Hematopoietic multipotent progenitor cell treated with erythropoietin and hydrocortisone succinate and interleukin-3 and kit ligand, for 15 days (in vitro differentiated cells): ENCODE data around the gene CNOT6.

Experiments used
- DNase-seq: peaks from one replicate; pipeline ENCODE4 v3.0.0-alpha.2; 2015; ENCODE audit warnings: low spot score

The CNOT6 gene

GRCh38 chr5:180580681-180581080, 86.5 kb downstream of the CNOT6 start:
- DNase-seq: no peak

GRCh38 chr5:180583738-180584137, 89.6 kb downstream of the CNOT6 start:
- no peak for DNase-seq

GRCh38 chr5:180586204-180586603, 92.0 kb downstream of the CNOT6 start:
- DNase-seq: no peak

- no peak for DNase-seq
Observed at GRCh38 chr5:180586870-180587269, 92.7 kb downstream of the CNOT6 start.

GRCh38 chr5:180589771-180590542, 95.8 kb downstream of the CNOT6 start:
- DNase-seq: no peak

- no peak for DNase-seq
Observed at GRCh38 chr5:180590543-180591310, 96.5 kb downstream of the CNOT6 start.

- DNase-seq: no peak
Observed at GRCh38 chr5:180591311-180591887, 97.2 kb downstream of the CNOT6 start, which contains the start of gene SCGB3A1. TSS of gene SCGB3A1 (minus strand) at chr5:180591499. CDS start at chr5:180591462, 37 bp downstream.

- DNase-seq: no peak
Observed at GRCh38 chr5:180592176-180592575, 98.0 kb downstream of the CNOT6 start.

GRCh38 chr5:180593446-180594206, 99.4 kb downstream of the CNOT6 start:
- DNase-seq: no peak

GRCh38 chr5:180594311-180595045, 100.3 kb downstream of the CNOT6 start:
- no peak for DNase-seq

GRCh38 chr5:180595046-180595379, 100.8 kb downstream of the CNOT6 start:
- DNase-seq: no peak

- no peak for DNase-seq
Observed at GRCh38 chr5:180595381-180596114, 101.4 kb downstream of the CNOT6 start.

- no peak for DNase-seq
Observed at GRCh38 chr5:180596115-180596667, 102.0 kb downstream of the CNOT6 start.

GRCh38 chr5:180596668-180597231, 102.6 kb downstream of the CNOT6 start:
- no peak for DNase-seq

GRCh38 chr5:180598316-180598701, 104.1 kb downstream of the CNOT6 start:
- DNase-seq: no peak

GRCh38 chr5:180598797-180599589, 104.8 kb downstream of the CNOT6 start:
- no peak for DNase-seq

- no peak for DNase-seq
Observed at GRCh38 chr5:180599590-180599914, 105.4 kb downstream of the CNOT6 start.

- no peak for DNase-seq
Observed at GRCh38 chr5:180599981-180600553, 105.9 kb downstream of the CNOT6 start.

GRCh38 chr5:180600554-180601041, 106.4 kb downstream of the CNOT6 start:
- no peak for DNase-seq
